ENCODE data around the gene ABCC9.
"Not testable (repeated sequence)": the region's sequence is repeated elsewhere in the genome, so short reads cannot be mapped to it uniquely, and the experiment has no call there.

ABCC9 gene

GRCh38 chr12:21910657-21911056, 30.6 kb downstream of the ABCC9 start:
- H2AFZ ChIP-seq (ENCODE audit: low read depth, low read length, severe bottlenecking): no peak overlapping the region
- H3K27ac ChIP-seq (ENCODE audit: low read depth, low read length): no peak overlapping the region
- H3K9me3 ChIP-seq (ENCODE audit: insufficient read depth, low read length): no peaks in the 10 kb centered on the region
- no peak overlapping the region for H3K9ac ChIP-seq (ENCODE audit: low read length)
- no peaks in the 10 kb centered on the region for H3K79me2 ChIP-seq (ENCODE audit: insufficient read depth, low read length)
- no peaks in the 10 kb centered on the region for H3K36me3 ChIP-seq (ENCODE audit: low read length)
- no peaks in the 10 kb centered on the region for H3F3A ChIP-seq (ENCODE audit: insufficient read depth)
- no peak overlapping the region for H3K4me3 ChIP-seq (ENCODE audit: insufficient read depth, low read length, poor library complexity, severe bottlenecking)
- no peak for TF ChIP-seq EZH2phosphoT487 (conservative IDR thresholded peaks at IDR 0.05; ENCODE audit: low read length)
- TF ChIP-seq CTCF (IDR thresholded peaks at IDR 0.05; ENCODE audit: insufficient read depth, low read length, poor library complexity, severe bottlenecking): no peak
- H3K4me2 ChIP-seq (ENCODE audit: low read depth, low read length, poor library complexity, severe bottlenecking): no peak overlapping the region
- H3K9me2 ChIP-seq (replicated peaks; ENCODE audit: insufficient read depth, low read length): no peaks in the 10 kb centered on the region
- no peaks in the 10 kb centered on the region for H4K20me1 ChIP-seq (ENCODE audit: low read depth, low read length)
- no peaks in the 10 kb centered on the region for H3K27me3 ChIP-seq (ENCODE audit: low read length)

- Histone ChIP-seq H3K9ac (ENCODE audit: low read length) (no peak overlapping the region), H3K9me3 (ENCODE audit: insufficient read depth, low read length) (no peaks in the 10 kb centered on the region), H3K4me3 (ENCODE audit: insufficient read depth, low read length, poor library complexity, severe bottlenecking) (no peak overlapping the region), H3K36me3 (ENCODE audit: low read length) (no peaks in the 10 kb centered on the region), H2AFZ (ENCODE audit: low read depth, low read length, severe bottlenecking) (no peak overlapping the region), H3K79me2 (ENCODE audit: insufficient read depth, low read length) (no peaks in the 10 kb centered on the region), H3K27ac (ENCODE audit: low read depth, low read length) (no peak overlapping the region), H4K20me1 (ENCODE audit: low read depth, low read length) (no peaks in the 10 kb centered on the region), H3K4me2 (ENCODE audit: low read depth, low read length, poor library complexity, severe bottlenecking) (no peak overlapping the region), H3K27me3 (ENCODE audit: low read length) (no peaks in the 10 kb centered on the region), H3F3A (ENCODE audit: insufficient read depth) (no peaks in the 10 kb centered on the region), H3K9me2 (replicated peaks; ENCODE audit: insufficient read depth, low read length) (no peaks in the 10 kb centered on the region)
- TF ChIP-seq EZH2phosphoT487 (conservative IDR thresholded peaks at IDR 0.05; ENCODE audit: low read length) (no peak), CTCF (IDR thresholded peaks at IDR 0.05; ENCODE audit: insufficient read depth, low read length, poor library complexity, severe bottlenecking) (no peak)
These were observed 33.0 kb downstream of the ABCC9 start for GRCh38 chr12:21907948-21908837.

- Histone ChIP-seq H3F3A (ENCODE audit: insufficient read depth) (no peaks in the 10 kb centered on the region), H3K9me3 (ENCODE audit: insufficient read depth, low read length) (no peaks in the 10 kb centered on the region), H3K36me3 (ENCODE audit: low read length) (no peaks in the 10 kb centered on the region), H3K4me2 (ENCODE audit: low read depth, low read length, poor library complexity, severe bottlenecking) (no peak overlapping the region), H3K79me2 (ENCODE audit: insufficient read depth, low read length) (no peaks in the 10 kb centered on the region), H3K9me2 (replicated peaks; ENCODE audit: insufficient read depth, low read length) (no peaks in the 10 kb centered on the region), H2AFZ (ENCODE audit: low read depth, low read length, severe bottlenecking) (no peak overlapping the region), H4K20me1 (ENCODE audit: low read depth, low read length) (no peaks in the 10 kb centered on the region), H3K4me3 (ENCODE audit: insufficient read depth, low read length, poor library complexity, severe bottlenecking) (no peak overlapping the region), H3K9ac (ENCODE audit: low read length) (no peak overlapping the region), H3K27me3 (ENCODE audit: low read length) (no peaks in the 10 kb centered on the region), H3K27ac (ENCODE audit: low read depth, low read length) (no peak overlapping the region)
- TF ChIP-seq CTCF (IDR thresholded peaks at IDR 0.05; ENCODE audit: insufficient read depth, low read length, poor library complexity, severe bottlenecking): no peak
- no peak for TF ChIP-seq EZH2phosphoT487 (conservative IDR thresholded peaks at IDR 0.05; ENCODE audit: low read length)
These were observed 34.2 kb downstream of the ABCC9 start for GRCh38 chr12:21906919-21907493.

GRCh38 chr12:21899532-21899931, 41.7 kb downstream of the ABCC9 start:
- H3K9me3 ChIP-seq (ENCODE audit: insufficient read depth, low read length); H3K27me3 ChIP-seq (ENCODE audit: low read length); H3K27ac ChIP-seq (ENCODE audit: low read depth, low read length); H4K20me1 ChIP-seq (ENCODE audit: low read depth, low read length); H3K36me3 ChIP-seq (ENCODE audit: low read length); H3K79me2 ChIP-seq (ENCODE audit: insufficient read depth, low read length); H3K9ac ChIP-seq (ENCODE audit: low read length); H3K9me2 ChIP-seq (replicated peaks; ENCODE audit: insufficient read depth, low read length); H3F3A ChIP-seq (ENCODE audit: insufficient read depth); H3K4me3 ChIP-seq (ENCODE audit: insufficient read depth, low read length, poor library complexity, severe bottlenecking); H2AFZ ChIP-seq (ENCODE audit: low read depth, low read length, severe bottlenecking); H3K4me2 ChIP-seq (ENCODE audit: low read depth, low read length, poor library complexity, severe bottlenecking): not testable (repeated sequence)

All from SU-DHL-6 (cell line).